ENCODE measurements around the gene RNF111.
A peak's percentile ranks its signal among the peaks of the same experiment; 100 is the strongest.

Gene RNF111

DNA sequence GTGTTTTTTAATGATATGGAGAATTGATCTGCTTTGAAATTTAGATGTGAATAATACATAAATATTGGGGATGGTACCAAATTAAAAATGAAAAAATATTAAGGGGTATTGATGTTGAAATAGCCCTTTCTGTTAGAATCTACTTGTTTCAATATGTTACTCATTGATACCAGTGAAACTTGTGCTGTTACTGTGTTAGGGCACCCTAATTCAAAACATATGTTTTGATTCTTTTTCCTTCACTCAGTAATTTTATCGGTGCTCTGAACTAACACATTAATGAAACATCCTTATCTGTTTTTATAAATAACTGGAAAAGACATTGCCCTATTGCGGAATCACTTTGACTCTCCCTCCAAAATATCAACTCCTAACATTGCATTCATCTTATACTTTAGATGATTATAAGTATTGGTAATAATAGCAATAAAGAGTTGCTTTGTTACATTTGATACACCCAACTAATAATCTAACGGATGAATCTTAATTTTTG lies 65.5 kb downstream of the RNF111 start:
- no peak overlapping the region for H2AK5ac ChIP-seq (ENCODE audit: low read length, severe bottlenecking)

DNA sequence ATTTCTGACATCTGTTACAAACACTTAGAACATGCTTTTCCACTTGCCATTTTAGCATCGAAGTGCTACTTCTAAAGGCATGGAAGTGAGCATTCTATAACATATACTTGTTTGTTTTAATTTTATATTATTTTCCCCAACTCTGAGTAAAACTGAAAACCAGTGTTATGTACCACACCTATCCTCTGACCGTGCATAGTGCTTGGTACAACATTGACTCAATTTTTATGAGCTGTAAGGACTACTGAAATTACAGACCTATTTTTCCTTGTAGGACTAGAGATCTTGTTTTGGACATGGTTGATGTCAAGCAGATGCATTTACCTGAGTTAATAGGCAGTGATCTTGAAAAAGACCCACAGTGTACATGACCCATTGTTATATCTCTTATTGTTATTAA lies 66.0 kb downstream of the RNF111 start:
- Histone ChIP-seq H4K8ac (ENCODE audit: low read length) (no peak overlapping the region), H3K79me1 (replicated peaks; ENCODE audit: low read length, poor library complexity, severe bottlenecking) (peaks cover 18% of the 10 kb centered on the region), H2BK12ac (ENCODE audit: low read length in 2 of 2) (no peak overlapping the region), H3K4me1 (ENCODE audit: control insufficient read depth, insufficient read depth, low read depth, low read length) (no peaks in the 10 kb centered on the region), H3K9ac (ENCODE audit: low read length) (no peak overlapping the region), H3K18ac (ENCODE audit: low read depth in 1 of 2, low read length in 2 of 2) (no peak overlapping the region), H3K27me3 (ENCODE audit: control insufficient read depth in 1 of 2, insufficient read depth in 1 of 2, low read length in 2 of 2) (no peaks in the 10 kb centered on the region), H4K91ac (ENCODE audit: low read length) (no peak overlapping the region), H2BK15ac (ENCODE audit: low read depth, poor library complexity, severe bottlenecking) (no peak overlapping the region), H2AFZ (ENCODE audit: low read depth, low read length) (no peak overlapping the region), H3K9me3 (ENCODE audit: control insufficient read depth, low read length) (no peaks in the 10 kb centered on the region), H2BK120ac (ENCODE audit: low read depth, low read length) (no peak overlapping the region), H3K27ac (ENCODE audit: low read length, poor library complexity, severe bottlenecking) (no peak overlapping the region), H3K23ac (ENCODE audit: low read length in 2 of 2) (no peak overlapping the region), H2BK5ac (ENCODE audit: low read depth, low read length, poor library complexity, severe bottlenecking) (no peak overlapping the region), H3K36me3 (ENCODE audit: control insufficient read depth in 1 of 2, insufficient read depth in 2 of 2, low read depth in 1 of 2, low read length in 2 of 2) (peaks cover 2 to 58% of the 10 kb centered on the region in 2 experiments), H3K14ac (ENCODE audit: low read length in 2 of 2) (no peak overlapping the region), H3K4me3 (ENCODE audit: insufficient read depth in 1 of 2, low read depth in 1 of 2, low read length in 2 of 2) (no peak overlapping the region), H3K4me2 (ENCODE audit: low read length, poor library complexity, severe bottlenecking) (no peak overlapping the region), H3K4ac (ENCODE audit: low read depth in 1 of 2, low read length in 2 of 2) (no peak overlapping the region), H2AK5ac (ENCODE audit: low read length, severe bottlenecking) (no peak overlapping the region)
- 100% methylated on average over 1 of the region's 2 CpGs for WGBS
- DNase-seq, result no peak

More for the DNA sequence above, 65.5 kb downstream of the RNF111 start:
- Histone ChIP-seq H3K23ac (ENCODE audit: low read length in 2 of 2) (no peak overlapping the region), H3K4me2 (ENCODE audit: low read length, poor library complexity, severe bottlenecking) (no peak overlapping the region), H3K18ac (ENCODE audit: low read depth in 1 of 2, low read length in 2 of 2) (no peak overlapping the region), H4K91ac (ENCODE audit: low read length) (no peak overlapping the region), H3K27me3 (ENCODE audit: control insufficient read depth in 1 of 2, insufficient read depth in 1 of 2, low read length in 2 of 2) (no peaks in the 10 kb centered on the region), H2AFZ (ENCODE audit: low read depth, low read length) (no peak overlapping the region), H3K9ac (ENCODE audit: low read length) (peak overlapping the region; percentile 44), H3K4me1 (ENCODE audit: control insufficient read depth, insufficient read depth, low read depth, low read length) (no peaks in the 10 kb centered on the region), H2BK15ac (ENCODE audit: low read depth, poor library complexity, severe bottlenecking) (no peak overlapping the region), H3K14ac (ENCODE audit: low read length in 2 of 2) (no peak overlapping the region), H3K9me3 (ENCODE audit: control insufficient read depth, low read length) (no peaks in the 10 kb centered on the region), H3K79me1 (replicated peaks; ENCODE audit: low read length, poor library complexity, severe bottlenecking) (peaks cover 18% of the 10 kb centered on the region), H4K8ac (ENCODE audit: low read length) (no peak overlapping the region), H2BK120ac (ENCODE audit: low read depth, low read length) (no peak overlapping the region), H3K4me3 (ENCODE audit: insufficient read depth in 1 of 2, low read depth in 1 of 2, low read length in 2 of 2) (no peak overlapping the region), H2BK12ac (ENCODE audit: low read length in 2 of 2) (no peak overlapping the region), H3K36me3 (ENCODE audit: control insufficient read depth in 1 of 2, insufficient read depth in 2 of 2, low read depth in 1 of 2, low read length in 2 of 2) (peaks cover 2 to 58% of the 10 kb centered on the region in 2 experiments), H3K4ac (ENCODE audit: low read depth in 1 of 2, low read length in 2 of 2) (no peak overlapping the region), H2BK5ac (ENCODE audit: low read depth, low read length, poor library complexity, severe bottlenecking) (no peak overlapping the region), H3K27ac (ENCODE audit: low read length, poor library complexity, severe bottlenecking) (no peak overlapping the region)
- DNase-seq, result no peak
- 100% methylated on average over 1 of the region's 3 CpGs for WGBS

DNA sequence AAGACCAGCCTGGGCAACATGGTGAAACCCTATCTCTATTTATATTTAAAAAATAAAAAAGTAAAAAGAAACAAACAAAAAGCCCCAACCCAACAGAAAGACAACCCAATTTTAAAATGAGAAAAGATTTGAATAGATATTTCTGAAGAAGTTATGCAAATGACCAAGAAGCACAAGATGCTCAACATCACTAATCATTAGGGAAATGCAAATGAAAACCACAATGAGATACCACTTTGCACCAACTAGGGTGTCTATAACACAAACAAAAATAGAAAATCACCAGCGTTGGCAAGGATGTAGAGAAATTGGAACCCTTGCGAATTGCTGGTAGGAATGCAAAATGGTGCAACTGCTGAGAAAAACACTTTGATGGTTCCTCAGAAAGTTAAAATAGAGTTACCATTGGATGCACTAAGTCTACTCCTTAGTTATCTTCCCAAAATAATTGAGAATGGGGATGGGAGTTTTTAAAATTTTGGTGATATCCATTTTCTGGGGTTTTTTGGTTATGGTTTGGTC lies 71.7 kb downstream of the RNF111 start:
- no peaks in the 10 kb centered on the region for H3K9me3 ChIP-seq (ENCODE audit: control insufficient read depth, low read length)
- peaks cover 13 to 96% of the 10 kb centered on the region in 2 experiments for H3K36me3 ChIP-seq (ENCODE audit: control insufficient read depth in 1 of 2, insufficient read depth in 2 of 2, low read depth in 1 of 2, low read length in 2 of 2)
- no peak overlapping the region for H3K4me3 ChIP-seq (ENCODE audit: insufficient read depth in 1 of 2, low read depth in 1 of 2, low read length in 2 of 2)
- no CpG with 5 or more reads among the region's 2 CpGs for WGBS
- no peaks in the 10 kb centered on the region for H3K4me1 ChIP-seq (ENCODE audit: control insufficient read depth, insufficient read depth, low read depth, low read length)
- no peak overlapping the region for H3K27ac ChIP-seq (ENCODE audit: low read length, poor library complexity, severe bottlenecking)
- H2BK5ac ChIP-seq (ENCODE audit: low read depth, low read length, poor library complexity, severe bottlenecking), result no peak overlapping the region
- no peak overlapping the region for H3K9ac ChIP-seq (ENCODE audit: low read length)
- no peak overlapping the region for H4K8ac ChIP-seq (ENCODE audit: low read length)
- no peak overlapping the region for H3K14ac ChIP-seq (ENCODE audit: low read length in 2 of 2)
- H3K4me2 ChIP-seq (ENCODE audit: low read length, poor library complexity, severe bottlenecking), result no peak overlapping the region
- no peak overlapping the region for H2AFZ ChIP-seq (ENCODE audit: low read depth, low read length)
- H3K4ac ChIP-seq (ENCODE audit: low read depth in 1 of 2, low read length in 2 of 2), result no peak overlapping the region
- H2AK5ac ChIP-seq (ENCODE audit: low read length, severe bottlenecking), result no peak overlapping the region
- H2BK12ac ChIP-seq (ENCODE audit: low read length in 2 of 2), result no peak overlapping the region
- DNase-seq, result no peak
- H2BK15ac ChIP-seq (ENCODE audit: low read depth, poor library complexity, severe bottlenecking), result no peak overlapping the region
- H2BK120ac ChIP-seq (ENCODE audit: low read depth, low read length), result no peak overlapping the region
- H4K91ac ChIP-seq (ENCODE audit: low read length), result no peak overlapping the region
- no peak overlapping the region for H3K23ac ChIP-seq (ENCODE audit: low read length in 2 of 2)
- H3K79me1 ChIP-seq (replicated peaks; ENCODE audit: low read length, poor library complexity, severe bottlenecking), result peaks cover 19% of the 10 kb centered on the region
- no peak overlapping the region for H3K18ac ChIP-seq (ENCODE audit: low read depth in 1 of 2, low read length in 2 of 2)
- H3K27me3 ChIP-seq (ENCODE audit: control insufficient read depth in 1 of 2, insufficient read depth in 1 of 2, low read length in 2 of 2), result no peaks in the 10 kb centered on the region

DNA sequence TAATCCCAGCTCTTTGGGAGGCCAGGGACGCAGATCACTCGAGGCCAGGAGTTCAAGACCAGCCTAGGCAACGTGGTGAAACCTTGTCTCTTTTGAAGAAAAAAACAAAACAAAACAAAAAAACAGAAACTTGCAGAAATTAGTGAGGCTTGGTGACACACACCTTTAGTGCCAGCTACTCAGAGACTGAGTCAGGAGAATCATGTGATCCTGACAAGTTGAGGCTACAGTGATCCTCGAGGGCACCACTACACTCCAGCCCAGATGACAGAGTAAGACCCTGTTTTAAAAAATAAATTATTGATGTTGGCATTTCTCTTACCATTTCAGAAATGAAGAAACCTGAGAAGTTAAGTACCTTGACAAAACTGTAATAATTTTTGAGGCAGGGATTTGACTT lies 72.9 kb downstream of the RNF111 start:
- H3K27me3 ChIP-seq (ENCODE audit: control insufficient read depth in 1 of 2, insufficient read depth in 1 of 2, low read length in 2 of 2), result no peaks in the 10 kb centered on the region
- H2BK120ac ChIP-seq (ENCODE audit: low read depth, low read length), result no peak overlapping the region
- no peak overlapping the region for H2AK5ac ChIP-seq (ENCODE audit: low read length, severe bottlenecking)
- H3K4me3 ChIP-seq (ENCODE audit: insufficient read depth in 1 of 2, low read depth in 1 of 2, low read length in 2 of 2), result no peak overlapping the region
- no peak overlapping the region for H2BK12ac ChIP-seq (ENCODE audit: low read length in 2 of 2)
- H3K14ac ChIP-seq (ENCODE audit: low read length in 2 of 2), result no peak overlapping the region
- H3K18ac ChIP-seq (ENCODE audit: low read depth in 1 of 2, low read length in 2 of 2), result no peak overlapping the region
- H3K9me3 ChIP-seq (ENCODE audit: control insufficient read depth, low read length), result no peaks in the 10 kb centered on the region
- DNase-seq, result no peak
- no peak overlapping the region for H3K4me2 ChIP-seq (ENCODE audit: low read length, poor library complexity, severe bottlenecking)
- H2BK15ac ChIP-seq (ENCODE audit: low read depth, poor library complexity, severe bottlenecking), result no peak overlapping the region
- H3K23ac ChIP-seq (ENCODE audit: low read length in 2 of 2), result no peak overlapping the region
- WGBS, result 94% methylated on average over 3 of the region's 4 CpGs
- no peak overlapping the region for H2AFZ ChIP-seq (ENCODE audit: low read depth, low read length)
- no peaks in the 10 kb centered on the region for H3K4me1 ChIP-seq (ENCODE audit: control insufficient read depth, insufficient read depth, low read depth, low read length)
- no peak overlapping the region for H3K27ac ChIP-seq (ENCODE audit: low read length, poor library complexity, severe bottlenecking)
- peaks cover 13 to 94% of the 10 kb centered on the region in 2 experiments for H3K36me3 ChIP-seq (ENCODE audit: control insufficient read depth in 1 of 2, insufficient read depth in 2 of 2, low read depth in 1 of 2, low read length in 2 of 2)
- H3K4ac ChIP-seq (ENCODE audit: low read depth in 1 of 2, low read length in 2 of 2), result no peak overlapping the region
- H3K79me1 ChIP-seq (replicated peaks; ENCODE audit: low read length, poor library complexity, severe bottlenecking), result peaks cover 25% of the 10 kb centered on the region
- H3K9ac ChIP-seq (ENCODE audit: low read length), result no peak overlapping the region
- no peak overlapping the region for H2BK5ac ChIP-seq (ENCODE audit: low read depth, low read length, poor library complexity, severe bottlenecking)
- H4K91ac ChIP-seq (ENCODE audit: low read length), result no peak overlapping the region
- H4K8ac ChIP-seq (ENCODE audit: low read length), result no peak overlapping the region

Measured in mesenchymal stem cell (in vitro differentiated cells and primary cell).